Mesothelial cell of epicardium (in vitro differentiated cells): ENCODE measurements around the gene CYP2A6. TPM values are rescaled to one million over a fixed set of nuclear protein-coding genes. Genes with fewer than 3 reads are reported as not detected.
"Not testable (repeated sequence)": the region's sequence is repeated elsewhere in the genome, so short reads cannot be mapped to it uniquely, and the experiment has no call there.

ENCODE experiments used
- DNase-seq, 2 experiments: peaks; one replicate each; pipeline ENCODE4 v3.0.0; 2021; ENCODE audit warnings: low spot score in 2 of 2; ENCODE audit not compliant: unreplicated experiment in 2 of 2
- H3K27ac Mint-ChIP-seq: 2 replicates; pipeline ENCODE4 v1.8.0; 2021; ENCODE audit warnings: mixed read lengths
- H3K27me3 Mint-ChIP-seq: 2 replicates; pipeline ENCODE4 v1.8.0; 2021; ENCODE audit warnings: low read depth, mixed read lengths
- H3K36me3 Mint-ChIP-seq: 2 replicates; pipeline ENCODE4 v1.8.0; 2021; ENCODE audit warnings: mixed read lengths
- H3K4me1 Mint-ChIP-seq: 2 replicates; pipeline ENCODE4 v1.8.0; 2021; ENCODE audit warnings: mixed read lengths
- H3K4me3 Mint-ChIP-seq: 2 replicates; pipeline ENCODE4 v1.8.0; 2021; ENCODE audit warnings: mild to moderate bottlenecking, moderate library complexity, mixed read lengths
- H3K9me3 Mint-ChIP-seq: 2 replicates; pipeline ENCODE4 v1.8.0; 2021; ENCODE audit warnings: mixed read lengths
- CTCF ChIP-seq: fragments of 200-600 bp; sonication (generic); IDR thresholded peaks from one replicate; pipeline ENCODE4 v1.5.0; 2021; ENCODE audit warnings: antibody characterized with exemption; ENCODE audit not compliant: unreplicated experiment
- total RNA-seq: library from RNA; stranded (reverse); gene quantifications from 3 replicates; pipeline ENCODE4 v1.2.1, GENCODE V29; 2021

The CYP2A6 gene
- total RNA-seq, 1 donor from 2014 or later = 0.34 TPM

GRCh38 chr19:40822161-40822560 lies 28.1 kb downstream of the CYP2A6 start:
- DNase-seq = no peak
- H3K9me3 Mint-ChIP-seq = no peaks in the 10 kb centered on the region
- H3K4me3 Mint-ChIP-seq = no peak overlapping the region
- peaks cover 30% of the 10 kb centered on the region for H3K4me1 Mint-ChIP-seq
- H3K27ac Mint-ChIP-seq = peak overlapping the region; percentile 92
- no peaks in the 10 kb centered on the region for H3K27me3 Mint-ChIP-seq
- no peak for TF ChIP-seq CTCF
- H3K36me3 Mint-ChIP-seq = no peaks in the 10 kb centered on the region

- not testable (repeated sequence) for DNase-seq, H3K36me3 Mint-ChIP-seq, H3K9me3 Mint-ChIP-seq, H3K27me3 Mint-ChIP-seq, H3K27ac Mint-ChIP-seq, H3K4me3 Mint-ChIP-seq
- TF ChIP-seq CTCF = peak; percentile 93
- peaks cover 35% of the 10 kb centered on the region for H3K4me1 Mint-ChIP-seq
Measured at GRCh38 chr19:40819479-40820234, 30.6 kb downstream of the CYP2A6 start.

DNA sequence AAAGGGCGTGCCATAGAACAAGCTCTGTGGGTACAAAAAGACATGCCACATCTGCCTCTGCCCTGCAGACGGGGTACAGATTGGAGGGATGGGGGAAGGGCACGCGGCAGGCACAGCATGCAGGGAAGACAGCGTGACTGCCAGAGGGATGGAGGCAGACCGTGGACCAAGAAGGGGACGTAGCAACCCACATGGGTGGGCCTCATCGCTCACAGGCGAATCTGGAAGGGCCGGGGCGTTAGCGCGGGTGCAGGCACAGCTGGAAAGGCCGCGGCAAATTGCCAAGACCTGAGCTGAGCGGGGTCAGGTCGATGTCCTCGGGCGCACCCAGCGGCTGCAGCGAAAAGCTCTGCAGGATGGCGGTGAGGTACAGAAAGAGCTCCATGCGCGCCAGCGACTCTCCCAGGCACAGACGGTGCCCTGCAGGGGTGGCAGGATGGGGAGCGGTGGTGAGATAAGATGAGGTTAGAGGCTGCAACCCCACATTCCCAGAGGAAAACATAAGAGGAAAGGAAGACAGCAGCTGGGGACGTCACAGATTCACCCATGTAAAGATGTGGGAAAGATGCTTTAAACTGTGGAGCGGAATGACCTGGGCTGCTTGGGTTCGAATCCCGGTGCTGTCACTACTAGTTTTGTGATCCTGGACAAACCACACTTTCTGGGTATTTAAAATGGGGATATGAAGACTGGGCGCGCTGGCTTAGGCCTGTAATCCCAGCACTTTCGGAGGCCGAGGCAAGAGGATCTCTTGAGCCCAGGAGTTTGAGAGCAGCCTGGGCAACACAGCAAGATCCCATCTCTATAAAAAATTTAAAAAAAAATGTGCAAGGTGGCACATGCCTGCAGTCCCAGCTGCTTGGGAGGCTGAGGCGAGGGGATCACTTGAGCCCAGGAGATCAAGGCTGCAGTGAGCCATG lies 31.5 kb downstream of the CYP2A6 start:
- peak overlapping the region; percentile 17 for H3K27ac Mint-ChIP-seq
- peaks cover 40% of the 10 kb centered on the region for H3K4me1 Mint-ChIP-seq
- peak overlapping the region; percentile 38 for H3K4me3 Mint-ChIP-seq
- H3K27me3 Mint-ChIP-seq, H3K36me3 Mint-ChIP-seq, H3K9me3 Mint-ChIP-seq: not testable (repeated sequence)
- DNase-seq = peak in 1 of 2 experiments; percentile 72

DNA sequence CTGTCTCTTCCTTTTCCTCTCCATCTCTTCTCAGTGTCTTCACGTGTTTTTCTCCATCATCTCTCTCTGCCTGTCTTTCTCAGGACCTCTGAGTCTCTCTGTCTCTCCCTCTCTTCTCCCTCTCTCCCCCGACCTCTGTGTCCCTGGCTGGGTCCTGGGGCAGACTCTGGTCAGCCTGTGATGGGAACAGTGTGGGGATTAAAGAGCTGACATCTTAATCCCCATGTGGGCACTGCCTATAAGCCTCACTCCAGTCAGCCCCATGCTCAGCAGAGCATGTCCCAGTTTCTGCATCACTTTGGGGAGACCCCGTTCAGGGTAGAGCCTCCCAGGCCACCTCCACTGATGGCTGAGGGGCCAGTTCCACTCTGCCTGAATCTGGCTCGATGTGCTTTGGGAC lies 35.0 kb downstream of the CYP2A6 start:
- no peak for TF ChIP-seq CTCF
- peaks cover 3% of the 10 kb centered on the region for H3K27me3 Mint-ChIP-seq
- peak overlapping the region; percentile 64 for H3K27ac Mint-ChIP-seq
- H3K4me3 Mint-ChIP-seq = no peak overlapping the region
- H3K4me1 Mint-ChIP-seq = peaks cover 49% of the 10 kb centered on the region
- H3K36me3 Mint-ChIP-seq = no peaks in the 10 kb centered on the region
- no peaks in the 10 kb centered on the region for H3K9me3 Mint-ChIP-seq
- no peak for DNase-seq

GRCh38 chr19:40813182-40813581 lies 37.1 kb downstream of the CYP2A6 start:
- no peak for DNase-seq
- no peaks in the 10 kb centered on the region for H3K9me3 Mint-ChIP-seq
- peaks cover 46% of the 10 kb centered on the region for H3K4me1 Mint-ChIP-seq
- TF ChIP-seq CTCF = no peak
- peak overlapping the region; percentile 94 for H3K4me3 Mint-ChIP-seq
- peaks cover 3% of the 10 kb centered on the region for H3K27me3 Mint-ChIP-seq
- H3K27ac Mint-ChIP-seq = peak overlapping the region; percentile 96
- H3K36me3 Mint-ChIP-seq = no peaks in the 10 kb centered on the region

- H3K36me3 Mint-ChIP-seq, H3K9me3 Mint-ChIP-seq, H3K27me3 Mint-ChIP-seq, DNase-seq: not testable (repeated sequence)
- peak overlapping the region; percentile 96 for H3K27ac Mint-ChIP-seq
- peaks cover 50% of the 10 kb centered on the region for H3K4me1 Mint-ChIP-seq
- peak overlapping the region; percentile 94 for H3K4me3 Mint-ChIP-seq
Measured at GRCh38 chr19:40812571-40812970, 37.7 kb downstream of the CYP2A6 start.
